H1 (cell line): ENCODE results near the gene TBC1D7. TPM values are rescaled to one million over a fixed set of nuclear protein-coding genes. Genes with fewer than 3 reads are reported as not detected.

Experiments
- ASH2L ChIP-seq: fragments of 200-600, 300-600 bp; sonication (generic); IDR thresholded peaks from one replicate; pipeline ENCODE4 v1.7.1; 2017; ENCODE audit warnings: low read length
- RBBP5 ChIP-seq: IDR thresholded peaks from 2 replicates; pipeline ENCODE4 v1.7.1; 2012; ENCODE audit warnings: low read depth, mild to moderate bottlenecking, inconsistent platforms, low read length, moderate library complexity, borderline replicate concordance
- polyA plus RNA-seq, 7 experiments: library from polyadenylated mRNA; depleted of rRNA in 3 of 7; stranded (reverse) in 5 of 7; unstranded in 2 of 7; fragments of >200 nt in 5 of 7; fragments of 200-250 nt in 2 of 7; gene quantifications; 1 replicate in 5 of 7; 2 replicates in 1 of 7; 4 replicates in 1 of 7; pipeline versions ENCODE4 v1.2.1 to v1.2.3, GENCODE V29; 2011 to 2013; ENCODE audit warnings: missing spikeins in 2 of 7, mixed read lengths in 2 of 7
- total RNA-seq: library from RNA; stranded (reverse); fragmentation: NEBNext Ultra II Directional; extraction: Animal tissue kit (Norgen Biotek cat#: 25700); gene quantifications from 2 replicates; pipeline ENCODE4 v1.2.1, GENCODE V29; 2021

The TBC1D7 gene
- total and polyA plus RNA-seq, 2 of the 8 experiments (the other 6 are each of a cell fraction or from before 2014, with no cell fraction given), result 46.1 to 55.2 TPM

GRCh38 chr6:13275435-13275989, 52.8 kb downstream of the TBC1D7 start (continued):
- TF ChIP-seq ASH2L, result no peak
- TF ChIP-seq RBBP5, result no peak
